ENCODE data around the gene SNX18.
"Not testable (repeated sequence)": the region's sequence is repeated elsewhere in the genome, so short reads cannot be mapped to it uniquely, and the experiment has no call there.

The SNX18 gene

GRCh38 chr5:54520940-54521339, 3.4 kb downstream of the SNX18 start:
- no peak for DNase-seq

GRCh38 chr5:54521856-54522479, 4.4 kb downstream of the SNX18 start:
- no peak for DNase-seq

- DNase-seq, result no peak
Observed at GRCh38 chr5:54523534-54523933, 6.0 kb downstream of the SNX18 start.

GRCh38 chr5:54524082-54524481, 6.5 kb downstream of the SNX18 start:
- DNase-seq, result no peak

GRCh38 chr5:54524704-54525103, 7.1 kb downstream of the SNX18 start:
- DNase-seq, result no peak

- no peak for DNase-seq
Observed at GRCh38 chr5:54525261-54525660, 7.7 kb downstream of the SNX18 start.

- DNase-seq, result no peak
Observed at GRCh38 chr5:54525692-54526091, 8.1 kb downstream of the SNX18 start.

GRCh38 chr5:54526604-54527288, 9.2 kb downstream of the SNX18 start:
- no peak for DNase-seq

- no peak for DNase-seq
Observed at GRCh38 chr5:54528633-54529209, 11.2 kb downstream of the SNX18 start.

GRCh38 chr5:54529565-54529964, 12.0 kb downstream of the SNX18 start:
- DNase-seq, result no peak

- DNase-seq, result no peak
Observed at GRCh38 chr5:54531546-54531945, 14.0 kb downstream of the SNX18 start.

GRCh38 chr5:54533541-54534190, 16.1 kb downstream of the SNX18 start:
- DNase-seq, result no peak

GRCh38 chr5:54534191-54535004, 16.8 kb downstream of the SNX18 start:
- no peak for DNase-seq

GRCh38 chr5:54535149-54535844, 17.7 kb downstream of the SNX18 start:
- DNase-seq, result no peak

- not testable (repeated sequence) for DNase-seq
Observed at GRCh38 chr5:54536375-54536774, 18.8 kb downstream of the SNX18 start.

- not testable (repeated sequence) for DNase-seq
Observed at GRCh38 chr5:54536861-54537260, 19.3 kb downstream of the SNX18 start.

GRCh38 chr5:54537725-54538124, 20.2 kb downstream of the SNX18 start:
- DNase-seq, result no peak

- no peak for DNase-seq
Observed at GRCh38 chr5:54538156-54538555, 20.6 kb downstream of the SNX18 start.

GRCh38 chr5:54539001-54539400, 21.4 kb downstream of the SNX18 start:
- DNase-seq, result no peak

GRCh38 chr5:54540286-54540685, 22.7 kb downstream of the SNX18 start:
- no peak for DNase-seq

GRCh38 chr5:54541823-54542783, 24.5 kb downstream of the SNX18 start:
- DNase-seq, result no peak

Measured in CD4-positive, alpha-beta T cell treated with Interleukin-6 for 4 hours (primary cell).